Activated T-cell treated with anti-CD3 and anti-CD28 coated beads, Interleukin-2, amount 50 U/mL, for 1 hour (primary cell): ENCODE data around the gene ASCL5.

ENCODE experiments used
- DNase-seq: peaks from one replicate; pipeline ENCODE4 v3.0.0-alpha.2; 2020

Gene ASCL5

GRCh38 chr1:201109651-201110050 is 17.3 kb downstream of the ASCL5 start:
- no peak for DNase-seq

GRCh38 chr1:201108614-201109013 is 18.4 kb downstream of the ASCL5 start:
- no peak for DNase-seq

GRCh38 chr1:201105688-201106087 is 21.3 kb downstream of the ASCL5 start:
- DNase-seq, result no peak

GRCh38 chr1:201104141-201104540 is 22.8 kb downstream of the ASCL5 start:
- DNase-seq, result no peak

- no peak for DNase-seq
These were observed 23.3 kb downstream of the ASCL5 start for GRCh38 chr1:201103666-201104065.

GRCh38 chr1:201100169-201100930 is 26.6 kb downstream of the ASCL5 start:
- DNase-seq, result no peak

GRCh38 chr1:201098992-201099677 is 27.8 kb downstream of the ASCL5 start:
- DNase-seq, result no peak

GRCh38 chr1:201096977-201097856 is 29.8 kb downstream of the ASCL5 start:
- DNase-seq, result no peak

- DNase-seq, result no peak
These were observed 30.9 kb downstream of the ASCL5 start for GRCh38 chr1:201096041-201096461.

GRCh38 chr1:201095581-201095980 is 31.4 kb downstream of the ASCL5 start:
- DNase-seq, result no peak

- DNase-seq, result no peak
These were observed 32.2 kb downstream of the ASCL5 start for GRCh38 chr1:201094832-201095231.

- no peak for DNase-seq
These were observed 33.0 kb downstream of the ASCL5 start for GRCh38 chr1:201093962-201094361.

- DNase-seq, result no peak
These were observed 33.4 kb downstream of the ASCL5 start for GRCh38 chr1:201093561-201093960.

- DNase-seq, result no peak
These were observed 34.2 kb downstream of the ASCL5 start for GRCh38 chr1:201092738-201093137.

- no peak for DNase-seq
These were observed 35.7 kb downstream of the ASCL5 start for GRCh38 chr1:201091256-201091655.

- DNase-seq, result no peak
These were observed 36.4 kb downstream of the ASCL5 start for GRCh38 chr1:201090541-201090940.

- DNase-seq, result no peak
These were observed 37.4 kb downstream of the ASCL5 start for GRCh38 chr1:201089596-201089995.

- DNase-seq, result no peak
These were observed 38.0 kb downstream of the ASCL5 start for GRCh38 chr1:201088901-201089525.

GRCh38 chr1:201088395-201088794 is 38.6 kb downstream of the ASCL5 start:
- DNase-seq, result no peak

GRCh38 chr1:201085902-201086735 is 40.9 kb downstream of the ASCL5 start:
- peak; percentile 45 for DNase-seq

GRCh38 chr1:201084295-201084694 is 42.7 kb downstream of the ASCL5 start:
- no peak for DNase-seq

- DNase-seq, result no peak
These were observed 43.2 kb downstream of the ASCL5 start for GRCh38 chr1:201083741-201084140.
